Astrocyte (in vitro differentiated cells and primary cell): ENCODE data around the gene ZEB2. TPM values are rescaled to one million over a fixed set of nuclear protein-coding genes. Genes with fewer than 3 reads are reported as not detected.

ENCODE experiments used
- DNase-seq: peaks from one replicate; pipeline ENCODE4 v3.0.0-alpha.2; 2010; ENCODE audit warnings: low read depth
- FAIRE-seq: peaks from 2 replicates; lab custom pipeline; 2011; peaks lifted over from hg19 to GRCh38; lab: Jason Lieb, UNC
- H2AFZ ChIP-seq: 2 replicates; pipeline ENCODE4 v1.6.0; 2012; ENCODE audit warnings: low read depth, low read length, inconsistent platforms
- H3K27ac ChIP-seq: 2 replicates; pipeline ENCODE4 v1.5.1; 2011; ENCODE audit warnings: low read depth, low read length, inconsistent platforms
- H3K27me3 ChIP-seq: 2 replicates; pipeline ENCODE4 v1.6.0; 2011; ENCODE audit warnings: low read length, inconsistent platforms; ENCODE audit not compliant: insufficient read depth
- H3K36me3 ChIP-seq: 2 replicates; pipeline ENCODE4 v1.5.1; 2011; ENCODE audit warnings: low read length, inconsistent platforms; ENCODE audit not compliant: insufficient read depth
- H3K4me1 ChIP-seq: 2 replicates; pipeline ENCODE4 v1.5.1; 2011; ENCODE audit warnings: low read length, inconsistent platforms; ENCODE audit not compliant: insufficient read depth
- H3K4me2 ChIP-seq: 2 replicates; pipeline ENCODE4 v1.6.0; 2012; ENCODE audit warnings: low read length, inconsistent platforms
- H3K4me3 ChIP-seq: 2 replicates; pipeline ENCODE4 v1.5.1; 2011; ENCODE audit warnings: low read depth, mild to moderate bottlenecking, low read length, inconsistent platforms; ENCODE audit not compliant: insufficient read depth
- H3K79me2 ChIP-seq: 2 replicates; pipeline ENCODE4 v1.6.0; 2012; ENCODE audit warnings: mild to moderate bottlenecking, low read length, inconsistent platforms; ENCODE audit not compliant: insufficient read depth
- H3K9ac ChIP-seq: 2 replicates; pipeline ENCODE4 v1.6.0; 2012; ENCODE audit warnings: mild to moderate bottlenecking, low read length, inconsistent platforms
- H3K9me3 ChIP-seq: 2 replicates; pipeline ENCODE4 v1.5.1; 2012; ENCODE audit warnings: low read depth, mild to moderate bottlenecking, low read length, inconsistent platforms; ENCODE audit not compliant: insufficient read depth
- H4K20me1 ChIP-seq: 2 replicates; pipeline ENCODE4 v1.6.0; 2012; ENCODE audit warnings: low read length, inconsistent platforms; ENCODE audit not compliant: insufficient read depth
- H3K27ac Mint-ChIP-seq: one replicate; pipeline ENCODE4 v1.8.0; 2021; ENCODE audit warnings: mild to moderate bottlenecking, mixed read lengths; ENCODE audit not compliant: unreplicated experiment
- H3K27me3 Mint-ChIP-seq: one replicate; pipeline ENCODE4 v1.8.0; 2021; ENCODE audit warnings: low read depth, mixed read lengths; ENCODE audit not compliant: unreplicated experiment
- H3K36me3 Mint-ChIP-seq: one replicate; pipeline ENCODE4 v1.8.0; 2021; ENCODE audit warnings: low read depth, mixed read lengths; ENCODE audit not compliant: unreplicated experiment
- H3K4me1 Mint-ChIP-seq: one replicate; pipeline ENCODE4 v1.8.0; 2021; ENCODE audit warnings: low read depth, mixed read lengths; ENCODE audit not compliant: unreplicated experiment
- H3K4me3 Mint-ChIP-seq: one replicate; pipeline ENCODE4 v1.8.0; 2021; ENCODE audit warnings: mild to moderate bottlenecking, moderate library complexity, mixed read lengths; ENCODE audit not compliant: unreplicated experiment
- H3K9me3 Mint-ChIP-seq: one replicate; pipeline ENCODE4 v1.8.0; 2021; ENCODE audit warnings: mild to moderate bottlenecking, mixed read lengths; ENCODE audit not compliant: unreplicated experiment
- EZH2 ChIP-seq: IDR thresholded peaks from 2 replicates; pipeline ENCODE4 v1.6.1; 2012; ENCODE audit warnings: mild to moderate bottlenecking, low read length, inconsistent platforms; ENCODE audit not compliant: insufficient read depth
- total RNA-seq: library from RNA; stranded (reverse); gene quantifications from 2 replicates; pipeline ENCODE4 v1.2.1, GENCODE V29; 2021
- TF ChIP-seq, protein P1 (sequence below): IDR thresholded peaks from 2 replicates; pipeline ENCODE4 v1.5.1; 2011; ENCODE audit warnings: low read depth, mild to moderate bottlenecking, inconsistent platforms, low read length, moderate library complexity; ENCODE audit not compliant: insufficient read depth

ZEB2 gene
- total RNA-seq, 1 donor from 2014 or later = 84.9 TPM

DNA sequence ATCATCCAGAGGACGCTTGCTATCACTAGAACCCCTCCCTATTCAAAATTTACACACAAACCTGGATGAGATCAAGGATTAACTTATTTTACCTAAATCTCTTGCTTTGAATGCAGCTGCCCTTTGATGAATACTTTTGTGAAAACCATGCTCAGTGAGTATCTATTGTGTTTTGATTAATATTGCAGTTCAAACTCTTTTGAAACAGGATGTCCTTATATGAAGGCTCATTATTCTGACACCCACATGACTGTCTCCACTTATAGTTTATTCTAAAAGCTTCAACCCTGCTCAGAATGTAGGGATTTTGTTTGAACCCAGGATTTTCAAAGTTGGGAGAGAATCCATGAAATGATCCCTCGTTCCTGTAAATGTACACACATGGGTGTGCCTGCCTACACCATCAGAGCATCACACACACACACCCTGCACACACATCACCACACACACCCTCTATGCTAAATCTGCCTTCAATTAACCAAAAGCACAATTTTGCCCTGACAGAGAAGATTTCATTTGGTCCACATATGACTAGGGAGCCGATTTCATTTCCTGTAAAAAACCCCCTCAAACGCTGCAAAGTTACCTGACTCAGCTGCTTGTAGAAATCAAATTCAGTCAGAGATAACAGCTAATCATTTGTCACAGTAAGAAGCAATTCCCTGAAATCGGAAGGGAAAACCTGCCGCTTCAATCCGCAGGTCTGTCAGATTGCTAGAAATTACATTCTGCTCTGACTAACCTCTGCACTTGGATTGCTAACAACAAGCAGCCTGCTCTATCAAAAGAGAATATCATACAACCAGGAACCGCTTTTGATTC lies 65.2 kb downstream of the ZEB2 start:
- no peak for FAIRE-seq

DNA sequence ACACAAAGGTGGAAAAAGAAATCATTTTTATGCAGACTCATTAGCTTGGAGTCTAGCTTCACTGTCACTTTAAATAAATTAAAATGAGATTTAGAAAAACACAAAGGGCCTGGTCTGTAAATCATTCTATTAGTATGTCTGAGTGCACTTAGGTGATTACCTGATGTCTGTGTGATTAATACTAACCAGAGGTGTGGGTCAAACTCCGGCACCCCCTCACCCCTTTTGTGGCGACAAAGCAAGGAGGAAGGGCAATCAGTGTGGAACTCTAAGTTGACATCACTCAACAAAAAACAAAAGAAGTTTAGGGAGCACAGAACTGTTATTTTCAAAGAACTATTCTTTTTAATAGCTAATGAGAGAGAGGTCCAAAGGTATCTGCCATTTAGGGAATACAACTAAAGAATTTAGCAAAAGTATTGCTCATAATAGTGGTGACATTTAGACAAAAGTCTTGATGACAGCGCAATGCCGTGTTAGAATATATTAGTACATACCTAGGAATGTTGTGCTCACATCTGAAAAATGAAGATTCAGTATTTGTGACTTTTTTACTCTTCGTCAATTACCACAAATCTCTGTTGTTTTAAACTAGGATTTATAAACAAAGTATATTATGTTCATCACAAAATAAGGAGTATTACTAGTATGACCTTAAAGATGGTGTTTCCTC lies 66.3 kb downstream of the ZEB2 start:
- H3K4me1 ChIP-seq = peaks cover 29% of the 10 kb centered on the region
- peak overlapping the region; percentile 95 for H3K27ac Mint-ChIP-seq
- no peak overlapping the region for H2AFZ ChIP-seq
- peak overlapping the region; percentile 74 for H3K4me3 Mint-ChIP-seq
- DNase-seq (peak; percentile 55), FAIRE-seq (peak; percentile 54)
- no peaks in the 10 kb centered on the region for H3K36me3 ChIP-seq
- no peaks in the 10 kb centered on the region for H3K9me3 Mint-ChIP-seq
- no peaks in the 10 kb centered on the region for H3K27me3 ChIP-seq
- no peaks in the 10 kb centered on the region for H4K20me1 ChIP-seq
- H3K4me3 ChIP-seq = no peak overlapping the region
- H3K27me3 Mint-ChIP-seq = no peaks in the 10 kb centered on the region
- no peaks in the 10 kb centered on the region for H3K36me3 Mint-ChIP-seq
- peaks cover 78% of the 10 kb centered on the region for H3K4me1 Mint-ChIP-seq
- no peak for TF ChIP-seq EZH2
- TF ChIP-seq, protein P1, sequence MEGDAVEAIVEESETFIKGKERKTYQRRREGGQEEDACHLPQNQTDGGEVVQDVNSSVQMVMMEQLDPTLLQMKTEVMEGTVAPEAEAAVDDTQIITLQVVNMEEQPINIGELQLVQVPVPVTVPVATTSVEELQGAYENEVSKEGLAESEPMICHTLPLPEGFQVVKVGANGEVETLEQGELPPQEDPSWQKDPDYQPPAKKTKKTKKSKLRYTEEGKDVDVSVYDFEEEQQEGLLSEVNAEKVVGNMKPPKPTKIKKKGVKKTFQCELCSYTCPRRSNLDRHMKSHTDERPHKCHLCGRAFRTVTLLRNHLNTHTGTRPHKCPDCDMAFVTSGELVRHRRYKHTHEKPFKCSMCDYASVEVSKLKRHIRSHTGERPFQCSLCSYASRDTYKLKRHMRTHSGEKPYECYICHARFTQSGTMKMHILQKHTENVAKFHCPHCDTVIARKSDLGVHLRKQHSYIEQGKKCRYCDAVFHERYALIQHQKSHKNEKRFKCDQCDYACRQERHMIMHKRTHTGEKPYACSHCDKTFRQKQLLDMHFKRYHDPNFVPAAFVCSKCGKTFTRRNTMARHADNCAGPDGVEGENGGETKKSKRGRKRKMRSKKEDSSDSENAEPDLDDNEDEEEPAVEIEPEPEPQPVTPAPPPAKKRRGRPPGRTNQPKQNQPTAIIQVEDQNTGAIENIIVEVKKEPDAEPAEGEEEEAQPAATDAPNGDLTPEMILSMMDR = no peak
- peak overlapping the region; percentile 76 for H3K9ac ChIP-seq
- H3K9me3 ChIP-seq = no peaks in the 10 kb centered on the region
- H3K27ac ChIP-seq = peak overlapping the region; percentile 64
- H3K79me2 ChIP-seq = peaks cover 23% of the 10 kb centered on the region
- H3K4me2 ChIP-seq = peak overlapping the region; percentile 83

More for the DNA sequence above, 65.2 kb downstream of the ZEB2 start:
- Mint-ChIP-seq H3K27ac (peak overlapping the region; percentile 10), H3K36me3 (no peaks in the 10 kb centered on the region), H3K4me3 (no peak overlapping the region), H3K27me3 (no peaks in the 10 kb centered on the region), H3K9me3 (no peaks in the 10 kb centered on the region), H3K4me1 (peaks cover 81% of the 10 kb centered on the region)
- TF ChIP-seq EZH2 = no peak
- TF ChIP-seq, protein P1 = no peak
- Histone ChIP-seq H3K4me1 (peaks cover 33% of the 10 kb centered on the region), H3K36me3 (no peaks in the 10 kb centered on the region), H3K4me3 (no peak overlapping the region), H3K27me3 (no peaks in the 10 kb centered on the region), H3K27ac (peak overlapping the region; percentile 2), H3K4me2 (peak overlapping the region; percentile 83), H3K9me3 (no peaks in the 10 kb centered on the region), H2AFZ (no peak overlapping the region), H4K20me1 (no peaks in the 10 kb centered on the region), H3K9ac (peak overlapping the region; percentile 39), H3K79me2 (peaks cover 14% of the 10 kb centered on the region)
- no peak for DNase-seq
